Measurements from ENCODE around the gene JAKMIP1.

DNA sequence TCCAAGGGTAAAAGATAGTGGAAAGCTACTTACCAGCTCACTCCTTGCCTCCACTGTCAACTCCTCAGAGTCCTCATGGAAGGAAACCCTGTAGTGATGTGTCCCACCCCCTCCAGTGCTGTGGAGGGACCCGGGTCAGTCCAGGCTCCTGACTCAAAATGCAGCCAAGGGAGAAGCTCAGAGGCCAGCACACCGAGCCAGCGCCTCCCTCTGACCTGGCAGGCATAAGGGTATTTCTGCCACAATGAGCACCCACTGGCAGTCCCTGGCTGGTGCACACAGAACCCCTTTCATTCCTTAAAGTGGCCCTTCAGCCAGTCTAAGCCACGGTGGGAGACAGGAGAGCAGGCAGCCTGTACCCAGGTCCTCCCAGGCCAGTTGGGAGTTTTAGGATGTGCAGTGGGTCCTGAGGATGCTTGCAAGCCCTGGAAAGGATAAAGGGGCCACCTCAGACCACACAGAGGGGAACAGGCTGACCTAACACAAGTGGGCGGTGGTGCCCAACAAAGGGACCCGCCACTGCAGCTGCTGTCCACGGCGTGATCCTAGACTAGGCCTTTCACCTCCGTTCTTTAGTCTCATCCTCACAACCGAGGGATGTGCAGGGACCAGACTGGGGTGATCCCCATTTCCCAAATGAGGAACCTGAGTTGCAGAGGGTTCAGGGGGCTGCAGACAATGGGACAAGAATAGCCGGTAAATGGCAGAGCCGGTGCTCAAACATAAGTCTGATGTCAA is 5.7 kb downstream of the JAKMIP1 start:
- TF ChIP-seq, protein P1, sequence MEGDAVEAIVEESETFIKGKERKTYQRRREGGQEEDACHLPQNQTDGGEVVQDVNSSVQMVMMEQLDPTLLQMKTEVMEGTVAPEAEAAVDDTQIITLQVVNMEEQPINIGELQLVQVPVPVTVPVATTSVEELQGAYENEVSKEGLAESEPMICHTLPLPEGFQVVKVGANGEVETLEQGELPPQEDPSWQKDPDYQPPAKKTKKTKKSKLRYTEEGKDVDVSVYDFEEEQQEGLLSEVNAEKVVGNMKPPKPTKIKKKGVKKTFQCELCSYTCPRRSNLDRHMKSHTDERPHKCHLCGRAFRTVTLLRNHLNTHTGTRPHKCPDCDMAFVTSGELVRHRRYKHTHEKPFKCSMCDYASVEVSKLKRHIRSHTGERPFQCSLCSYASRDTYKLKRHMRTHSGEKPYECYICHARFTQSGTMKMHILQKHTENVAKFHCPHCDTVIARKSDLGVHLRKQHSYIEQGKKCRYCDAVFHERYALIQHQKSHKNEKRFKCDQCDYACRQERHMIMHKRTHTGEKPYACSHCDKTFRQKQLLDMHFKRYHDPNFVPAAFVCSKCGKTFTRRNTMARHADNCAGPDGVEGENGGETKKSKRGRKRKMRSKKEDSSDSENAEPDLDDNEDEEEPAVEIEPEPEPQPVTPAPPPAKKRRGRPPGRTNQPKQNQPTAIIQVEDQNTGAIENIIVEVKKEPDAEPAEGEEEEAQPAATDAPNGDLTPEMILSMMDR (IDR thresholded peaks at IDR 0.05), result no peak
- no peak for TF ChIP-seq SIN3A (IDR thresholded peaks at IDR 0.05; ENCODE audit: borderline replicate concordance, insufficient read depth, low read depth, low read length)
- TF ChIP-seq, protein P2, sequence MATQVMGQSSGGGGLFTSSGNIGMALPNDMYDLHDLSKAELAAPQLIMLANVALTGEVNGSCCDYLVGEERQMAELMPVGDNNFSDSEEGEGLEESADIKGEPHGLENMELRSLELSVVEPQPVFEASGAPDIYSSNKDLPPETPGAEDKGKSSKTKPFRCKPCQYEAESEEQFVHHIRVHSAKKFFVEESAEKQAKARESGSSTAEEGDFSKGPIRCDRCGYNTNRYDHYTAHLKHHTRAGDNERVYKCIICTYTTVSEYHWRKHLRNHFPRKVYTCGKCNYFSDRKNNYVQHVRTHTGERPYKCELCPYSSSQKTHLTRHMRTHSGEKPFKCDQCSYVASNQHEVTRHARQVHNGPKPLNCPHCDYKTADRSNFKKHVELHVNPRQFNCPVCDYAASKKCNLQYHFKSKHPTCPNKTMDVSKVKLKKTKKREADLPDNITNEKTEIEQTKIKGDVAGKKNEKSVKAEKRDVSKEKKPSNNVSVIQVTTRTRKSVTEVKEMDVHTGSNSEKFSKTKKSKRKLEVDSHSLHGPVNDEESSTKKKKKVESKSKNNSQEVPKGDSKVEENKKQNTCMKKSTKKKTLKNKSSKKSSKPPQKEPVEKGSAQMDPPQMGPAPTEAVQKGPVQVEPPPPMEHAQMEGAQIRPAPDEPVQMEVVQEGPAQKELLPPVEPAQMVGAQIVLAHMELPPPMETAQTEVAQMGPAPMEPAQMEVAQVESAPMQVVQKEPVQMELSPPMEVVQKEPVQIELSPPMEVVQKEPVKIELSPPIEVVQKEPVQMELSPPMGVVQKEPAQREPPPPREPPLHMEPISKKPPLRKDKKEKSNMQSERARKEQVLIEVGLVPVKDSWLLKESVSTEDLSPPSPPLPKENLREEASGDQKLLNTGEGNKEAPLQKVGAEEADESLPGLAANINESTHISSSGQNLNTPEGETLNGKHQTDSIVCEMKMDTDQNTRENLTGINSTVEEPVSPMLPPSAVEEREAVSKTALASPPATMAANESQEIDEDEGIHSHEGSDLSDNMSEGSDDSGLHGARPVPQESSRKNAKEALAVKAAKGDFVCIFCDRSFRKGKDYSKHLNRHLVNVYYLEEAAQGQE (IDR thresholded peaks at IDR 0.05; ENCODE audit: insufficient read depth in 1 of 2, low read depth in 2 of 2, low read length in 1 of 2), result no peak
